Measurements from ENCODE around the gene GLMN.

The GLMN gene, protein sequence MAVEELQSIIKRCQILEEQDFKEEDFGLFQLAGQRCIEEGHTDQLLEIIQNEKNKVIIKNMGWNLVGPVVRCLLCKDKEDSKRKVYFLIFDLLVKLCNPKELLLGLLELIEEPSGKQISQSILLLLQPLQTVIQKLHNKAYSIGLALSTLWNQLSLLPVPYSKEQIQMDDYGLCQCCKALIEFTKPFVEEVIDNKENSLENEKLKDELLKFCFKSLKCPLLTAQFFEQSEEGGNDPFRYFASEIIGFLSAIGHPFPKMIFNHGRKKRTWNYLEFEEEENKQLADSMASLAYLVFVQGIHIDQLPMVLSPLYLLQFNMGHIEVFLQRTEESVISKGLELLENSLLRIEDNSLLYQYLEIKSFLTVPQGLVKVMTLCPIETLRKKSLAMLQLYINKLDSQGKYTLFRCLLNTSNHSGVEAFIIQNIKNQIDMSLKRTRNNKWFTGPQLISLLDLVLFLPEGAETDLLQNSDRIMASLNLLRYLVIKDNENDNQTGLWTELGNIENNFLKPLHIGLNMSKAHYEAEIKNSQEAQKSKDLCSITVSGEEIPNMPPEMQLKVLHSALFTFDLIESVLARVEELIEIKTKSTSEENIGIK

DNA sequence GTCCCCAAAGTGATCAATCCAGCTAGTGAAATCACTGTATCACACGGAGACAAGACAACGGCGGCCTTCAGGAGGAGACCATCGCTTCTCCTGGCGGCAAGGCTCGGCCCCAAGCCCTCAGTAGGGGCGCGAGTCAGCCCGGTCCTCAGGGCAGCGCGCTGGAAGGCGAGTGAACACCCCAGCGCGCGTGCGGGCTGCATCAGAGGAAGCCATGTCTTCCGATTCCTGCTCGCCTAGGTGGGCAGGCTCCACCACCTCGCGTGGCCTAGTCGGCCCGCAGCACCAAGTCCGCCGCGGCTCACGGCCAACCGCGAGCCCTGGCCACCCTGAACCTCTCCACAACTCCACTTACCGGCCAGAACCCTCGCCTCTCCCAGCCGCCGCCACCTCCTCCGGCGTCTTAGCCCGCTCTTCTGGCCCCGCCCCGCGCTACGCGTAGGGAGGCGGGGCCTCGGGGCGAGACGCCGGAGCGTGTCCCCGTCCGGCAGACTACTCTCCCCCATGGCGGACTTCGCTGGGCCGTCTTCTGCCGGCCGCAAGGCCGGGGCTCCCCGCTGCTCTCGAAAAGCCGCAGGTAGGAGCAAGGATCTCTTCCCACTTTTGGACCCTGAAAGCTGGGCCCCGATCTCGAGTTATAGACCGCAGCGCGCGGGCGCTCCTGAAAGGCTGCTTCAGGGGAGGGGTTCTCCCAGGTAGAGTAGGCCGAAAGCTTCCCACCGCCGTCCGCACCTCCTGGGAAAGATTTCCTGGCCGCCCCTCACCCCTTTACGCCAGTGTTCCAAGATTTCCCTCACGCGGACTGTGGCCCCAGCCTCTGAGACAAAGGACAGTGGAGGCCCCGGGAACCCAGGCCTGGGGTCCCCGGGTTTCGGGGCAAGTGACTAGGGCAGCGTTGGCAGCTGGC is at the start of gene GLMN, which contains the start of gene RPAP2:
TSS of gene GLMN (minus strand) at position 415 of the 904 bp plus-strand sequence. CDS start 988 bp downstream, outside the sequence.
TSS of gene RPAP2 (plus strand) at position 487 of the 904 bp plus-strand sequence. CDS start at position 502, 15 bp downstream.
- DNase-seq (ENCODE audit: low spot score), result peak; percentile 76

GRCh38 chr1:92346866-92347640 is 48.3 kb upstream of the GLMN start:
- no peak for DNase-seq (ENCODE audit: low spot score)

GRCh38 chr1:92343061-92343460 is 44.3 kb upstream of the GLMN start:
- no peak for DNase-seq (ENCODE audit: low spot score)

GRCh38 chr1:92342401-92342800 is 43.6 kb upstream of the GLMN start:
- no peak for DNase-seq (ENCODE audit: low spot score)

DNA sequence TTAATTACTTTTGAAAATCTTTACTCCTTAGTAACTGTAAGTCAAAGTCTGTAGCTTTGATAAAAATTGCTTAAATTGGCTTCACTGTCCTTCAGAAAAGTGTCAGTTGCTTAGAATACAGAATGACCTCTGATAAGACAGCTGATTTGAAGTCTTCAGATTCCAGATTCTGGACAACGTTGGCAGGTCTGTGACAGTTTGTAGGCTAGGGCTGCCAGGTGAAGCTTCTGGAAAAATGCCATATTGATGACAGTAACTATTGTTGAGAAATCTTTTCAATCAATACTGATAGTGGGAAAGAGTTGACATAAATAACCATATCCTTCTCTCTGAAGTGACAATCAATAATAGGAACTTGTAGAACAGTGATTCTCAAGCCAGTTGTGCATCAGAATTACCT is 41.4 kb upstream of the GLMN start:
- DNase-seq (ENCODE audit: low spot score), result no peak

DNA sequence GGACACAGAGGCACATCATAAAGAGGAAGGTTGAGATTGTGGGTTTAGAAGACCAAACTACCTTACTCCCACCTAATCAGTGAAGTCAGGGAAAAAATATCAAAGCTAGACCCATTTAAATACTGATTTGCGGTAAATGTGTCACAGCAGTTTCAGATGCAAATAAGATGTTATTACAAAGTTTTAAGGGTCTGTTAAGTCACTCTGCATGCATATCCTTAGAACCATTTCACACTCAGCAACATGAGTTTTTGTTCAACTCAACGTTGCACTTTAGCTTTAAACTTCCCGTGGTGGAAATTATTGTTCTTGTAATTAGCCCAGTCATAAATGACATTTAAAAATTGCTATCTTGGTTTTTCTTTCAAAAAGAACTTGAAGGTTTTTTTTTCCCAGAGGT is 34.9 kb upstream of the GLMN start:
- DNase-seq (ENCODE audit: low spot score), result no peak

GRCh38 chr1:92329347-92330129 is 30.8 kb upstream of the GLMN start:
- DNase-seq (ENCODE audit: low spot score), result no peak

- DNase-seq (ENCODE audit: low spot score), result no peak
These were observed 29.0 kb upstream of the GLMN start for GRCh38 chr1:92327794-92328193.

GRCh38 chr1:92326681-92327080 is 27.9 kb upstream of the GLMN start:
- no peak for DNase-seq (ENCODE audit: low spot score)

DNA sequence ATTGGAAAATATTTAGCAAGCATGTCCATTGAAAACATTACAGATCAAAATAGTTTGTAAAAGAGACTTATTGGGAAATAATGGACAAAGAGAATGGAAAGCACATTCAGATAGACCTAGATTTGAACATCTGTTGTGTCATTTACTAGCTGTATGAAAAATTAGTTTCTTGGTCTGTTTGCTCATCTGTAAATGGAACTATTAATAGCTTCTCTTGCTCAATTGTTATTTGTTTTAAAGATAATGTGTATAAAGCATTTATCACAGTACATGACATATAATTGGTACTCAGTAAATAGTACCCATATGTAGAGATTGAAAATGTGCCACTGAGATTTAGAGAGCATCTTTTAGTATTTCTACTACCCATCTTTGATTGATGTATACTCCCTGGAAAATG is 26.0 kb upstream of the GLMN start:
- no peak for DNase-seq (ENCODE audit: low spot score)

- no peak for DNase-seq (ENCODE audit: low spot score)
These were observed 25.0 kb upstream of the GLMN start for GRCh38 chr1:92323473-92324453.

GRCh38 chr1:92317836-92318493 is 19.2 kb upstream of the GLMN start:
- DNase-seq (ENCODE audit: low spot score), result no peak

DNA sequence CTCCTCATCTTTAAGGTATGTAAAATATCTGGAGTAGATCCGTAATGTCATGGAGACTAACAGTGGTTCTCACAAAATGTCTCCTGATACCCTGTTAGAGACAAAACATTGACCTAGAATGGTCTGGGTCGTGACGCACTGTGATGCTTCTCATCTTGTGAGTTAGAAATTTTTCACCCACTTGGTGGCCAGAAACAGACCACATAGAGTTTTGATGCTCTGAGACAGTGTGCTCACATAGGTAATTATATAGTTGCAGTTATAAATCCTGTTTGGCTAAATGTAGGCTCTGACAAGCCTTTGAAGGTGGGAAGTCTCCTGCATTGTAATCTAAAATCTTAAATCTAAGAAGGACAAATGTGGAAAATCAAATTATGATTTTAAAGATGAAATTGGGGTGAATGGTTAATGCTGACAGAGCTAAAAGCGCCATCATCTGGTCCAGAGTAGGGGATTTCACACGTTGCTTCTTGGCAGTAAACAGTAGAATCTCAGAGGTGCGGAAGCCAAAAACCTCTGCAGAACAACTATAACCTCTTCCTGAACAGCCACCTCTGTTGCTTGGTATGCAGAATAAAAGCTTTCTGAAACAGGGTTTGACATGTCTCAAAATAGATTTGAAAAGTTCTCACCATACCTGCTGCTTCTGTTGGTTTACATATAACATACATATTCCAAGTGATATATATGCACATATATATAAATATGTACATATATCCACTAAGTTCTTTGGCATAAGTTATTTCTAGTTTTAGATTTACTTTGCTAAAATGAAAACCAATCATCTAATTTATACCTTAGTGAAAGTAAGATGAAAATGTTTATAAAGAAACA is 17.2 kb upstream of the GLMN start:
- DNase-seq (ENCODE audit: low spot score), result no peak

- DNase-seq (ENCODE audit: low spot score), result no peak
These were observed 15.2 kb upstream of the GLMN start for GRCh38 chr1:92314024-92314423.

DNA sequence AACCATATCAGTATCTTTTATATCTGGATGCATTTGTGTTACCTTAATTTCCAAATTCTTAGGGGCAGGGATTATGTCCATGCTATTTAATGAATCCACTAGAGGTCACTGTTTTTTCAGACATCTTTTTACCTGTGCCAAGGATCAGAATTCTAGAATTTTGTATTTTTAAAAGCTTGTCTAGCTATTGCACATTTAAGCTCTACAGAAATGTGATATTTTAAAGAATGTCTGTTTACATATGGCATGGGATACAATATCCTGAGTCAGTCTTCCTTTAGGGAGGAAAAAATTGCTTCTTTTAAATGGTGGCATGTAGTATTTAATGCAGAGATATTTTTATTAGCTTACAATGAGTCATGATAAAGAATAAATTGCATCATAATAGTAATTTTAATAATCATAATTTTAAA is 11.4 kb upstream of the GLMN start:
- DNase-seq (ENCODE audit: low spot score), result peak; percentile 38

GRCh38 chr1:92307980-92308379 is 9.2 kb upstream of the GLMN start:
- no peak for DNase-seq (ENCODE audit: low spot score)

DNA sequence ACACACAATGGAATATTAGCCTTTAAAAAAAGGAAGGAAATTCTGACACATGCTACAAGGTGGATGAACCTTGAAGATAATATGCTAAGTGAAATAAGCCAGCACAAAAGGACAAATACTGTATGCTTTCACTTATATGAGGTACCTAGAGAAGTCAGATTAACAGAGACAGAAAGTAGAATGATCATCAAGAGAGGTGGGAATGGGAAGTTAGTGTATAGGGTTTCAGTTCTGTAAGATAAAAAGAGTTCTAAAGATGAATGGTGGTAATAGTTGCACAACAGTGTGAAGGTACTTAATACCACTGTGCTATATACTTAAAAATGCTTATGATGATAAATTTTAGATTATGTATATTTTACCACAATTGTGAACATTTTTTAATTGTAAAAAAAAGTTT is 7.2 kb upstream of the GLMN start:
- no peak for DNase-seq (ENCODE audit: low spot score)

DNA sequence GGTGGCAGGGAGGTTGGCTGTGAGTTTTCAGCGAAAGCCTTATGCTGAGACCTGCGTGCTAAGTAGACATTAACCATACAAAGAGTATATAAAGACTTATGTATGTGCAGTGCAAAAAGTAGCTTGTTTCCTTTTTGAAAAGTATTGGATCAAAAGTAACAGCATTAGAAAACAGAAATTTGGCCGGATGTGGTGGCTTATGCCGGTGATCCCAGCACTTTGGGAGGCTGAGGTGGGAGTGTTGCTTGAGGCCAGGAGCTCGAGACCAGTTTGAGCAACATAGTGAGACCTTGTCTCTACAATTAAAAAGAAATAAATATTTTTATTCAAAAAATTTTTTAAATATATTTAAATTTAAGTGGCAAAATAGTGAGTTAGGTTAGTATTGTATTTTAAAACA is 2.2 kb upstream of the GLMN start:
- DNase-seq (ENCODE audit: low spot score), result no peak

Measured in HuH-7 (cell line).